Measurements from ENCODE around the gene NLGN1.

The NLGN1 gene

DNA sequence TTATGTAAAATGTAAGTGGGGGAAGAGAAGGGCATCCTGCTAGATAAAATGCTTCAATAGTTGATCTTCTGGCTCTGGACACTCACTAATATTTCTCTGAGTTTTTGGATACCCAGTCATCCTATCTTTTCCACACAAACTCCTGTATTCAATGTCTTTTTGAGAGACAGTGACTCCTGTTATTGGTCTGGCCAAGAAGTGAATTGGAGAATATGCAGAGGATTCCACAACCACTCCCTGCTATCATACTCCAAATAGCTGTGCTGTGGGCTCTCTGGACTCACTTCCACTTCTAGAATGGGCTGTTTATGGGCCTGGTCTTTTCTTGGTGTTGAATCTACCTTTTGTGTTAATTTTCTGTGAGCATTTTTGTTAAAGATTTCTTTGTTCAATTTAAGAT lies 376.8 kb downstream of the NLGN1 start:
- DNase-seq = no peak

DNA sequence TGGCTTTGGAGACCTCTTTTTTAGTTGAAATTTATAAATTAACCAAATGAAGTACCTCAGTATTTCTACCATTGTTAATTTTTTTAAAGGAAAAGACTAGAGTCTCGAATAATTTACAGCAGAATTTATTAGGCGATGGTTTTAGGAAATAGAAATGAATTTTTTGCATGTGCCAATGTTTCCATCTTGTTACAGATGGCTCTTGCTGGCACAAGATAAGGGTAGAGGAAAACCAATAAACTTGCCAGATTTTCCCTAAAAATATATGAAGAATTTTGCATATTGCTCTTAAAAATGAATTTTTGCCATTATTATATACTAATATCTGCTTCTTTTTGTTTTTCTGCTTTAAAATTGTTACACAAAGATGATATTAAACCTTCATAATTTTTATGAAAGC lies 380.7 kb downstream of the NLGN1 start:
- DNase-seq = no peak

GRCh38 chr3:173780067-173780466 lies 382.5 kb downstream of the NLGN1 start:
- DNase-seq = no peak

DNA sequence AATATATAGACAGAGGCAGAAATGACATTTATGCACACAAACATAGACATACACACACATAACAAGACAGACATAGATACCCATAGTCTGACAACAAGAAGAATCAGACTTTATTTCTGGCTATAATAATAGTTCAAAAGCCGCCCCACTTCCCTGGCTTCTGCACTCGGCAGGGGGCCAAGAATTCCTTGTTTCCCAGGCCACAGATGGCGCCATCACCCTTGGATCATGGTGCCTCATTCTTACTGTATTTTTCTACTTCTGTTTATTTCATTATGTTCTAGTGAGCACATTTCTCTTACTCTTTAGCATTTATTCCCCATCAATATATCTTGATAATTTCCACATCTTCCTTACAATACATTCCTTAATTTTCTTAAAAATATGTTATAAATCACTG lies 387.5 kb downstream of the NLGN1 start:
- DNase-seq = no peak

GRCh38 chr3:173789530-173790162 lies 392.1 kb downstream of the NLGN1 start:
- no peak for DNase-seq

DNA sequence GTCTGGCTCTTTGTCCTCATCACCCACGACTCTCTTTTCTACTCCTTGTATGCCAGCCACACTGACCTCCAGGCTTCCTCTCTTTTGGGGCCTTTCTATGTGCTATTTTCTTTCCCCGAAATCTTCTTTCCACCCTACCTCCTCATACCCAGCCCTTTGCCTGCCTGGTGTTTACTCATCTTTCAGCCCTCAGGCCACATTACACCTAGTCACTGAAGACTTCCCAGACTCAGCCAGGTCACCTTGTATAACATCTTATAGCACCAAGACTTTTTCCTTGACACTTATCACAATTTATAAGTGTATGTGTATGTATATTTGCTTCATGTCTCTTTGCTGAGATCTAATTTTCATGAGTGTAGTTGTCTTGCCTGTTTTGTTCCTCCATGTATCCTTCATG lies 396.4 kb downstream of the NLGN1 start:
- DNase-seq = no peak

DNA sequence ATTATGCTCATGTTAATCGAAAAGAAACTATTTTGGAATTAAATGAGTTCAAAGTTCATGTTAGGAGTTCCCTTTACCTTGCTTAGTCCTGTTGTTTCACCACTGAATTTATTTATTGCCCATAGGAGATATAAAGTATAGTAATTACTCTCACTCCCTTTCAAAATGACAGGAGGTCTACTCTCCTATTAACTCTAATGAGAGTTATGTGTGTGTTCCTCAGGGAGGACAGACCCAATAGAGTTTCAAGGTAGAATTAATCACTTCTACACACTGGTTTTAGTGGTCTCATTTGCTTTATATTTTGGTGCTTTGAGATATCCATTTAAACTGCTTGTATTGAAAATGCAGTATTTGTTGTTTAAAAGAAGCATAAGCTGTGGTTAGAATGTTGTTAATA lies 398.9 kb downstream of the NLGN1 start:
- no peak for DNase-seq

DNA sequence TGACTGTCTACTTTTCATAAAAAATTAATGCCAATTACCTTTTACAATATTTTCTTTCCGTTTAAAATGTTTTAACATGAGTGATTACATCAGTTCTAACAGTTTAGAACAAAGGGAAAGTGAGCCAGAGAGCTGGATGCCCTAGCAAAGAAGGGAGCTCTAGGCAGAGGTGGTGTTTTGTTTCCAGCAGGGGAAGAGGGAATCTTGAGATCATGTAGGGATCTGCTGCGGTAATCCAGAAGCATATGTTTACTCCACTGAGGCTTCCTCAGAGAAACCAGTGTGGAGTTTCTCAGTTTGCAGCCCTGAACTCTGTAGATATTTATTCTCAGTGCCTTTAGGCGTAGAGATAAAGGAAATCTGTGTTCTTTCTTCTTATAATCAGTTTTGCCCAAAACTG lies 399.3 kb downstream of the NLGN1 start:
- no peak for DNase-seq

DNA sequence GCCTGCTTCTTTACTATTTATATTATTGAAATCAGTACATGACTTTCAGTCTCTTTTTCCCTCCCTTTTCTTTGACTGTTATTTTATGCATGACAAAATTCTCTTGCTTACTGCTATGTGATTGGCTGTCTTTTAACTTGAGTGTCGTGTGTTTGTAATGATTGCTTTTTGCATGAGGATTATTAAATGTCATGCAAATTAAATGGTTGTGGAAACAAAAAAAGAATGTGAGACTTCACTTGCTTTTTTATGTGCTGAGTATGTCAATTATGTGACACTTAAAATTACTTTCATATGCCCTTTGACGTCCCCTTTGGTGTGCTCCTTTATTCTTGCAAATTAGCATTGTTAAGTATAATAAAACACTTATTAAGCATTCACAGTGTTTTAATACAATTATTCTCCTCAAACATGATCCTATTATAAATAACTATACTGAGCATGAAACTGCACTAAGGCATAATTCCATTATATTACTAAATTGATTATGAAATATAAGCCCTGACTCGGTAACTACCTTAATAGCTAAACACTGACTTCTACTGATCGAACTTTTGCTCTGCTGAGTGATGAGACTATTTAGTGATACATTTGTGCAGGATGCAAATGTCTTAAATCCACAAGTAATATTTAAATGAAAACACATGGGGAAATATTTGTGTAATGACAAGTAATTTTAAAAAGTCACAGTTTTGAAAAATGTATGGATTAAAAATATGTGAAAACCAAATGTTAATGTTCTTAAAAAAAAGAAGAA lies 401.7 kb downstream of the NLGN1 start:
- DNase-seq = no peak

DNA sequence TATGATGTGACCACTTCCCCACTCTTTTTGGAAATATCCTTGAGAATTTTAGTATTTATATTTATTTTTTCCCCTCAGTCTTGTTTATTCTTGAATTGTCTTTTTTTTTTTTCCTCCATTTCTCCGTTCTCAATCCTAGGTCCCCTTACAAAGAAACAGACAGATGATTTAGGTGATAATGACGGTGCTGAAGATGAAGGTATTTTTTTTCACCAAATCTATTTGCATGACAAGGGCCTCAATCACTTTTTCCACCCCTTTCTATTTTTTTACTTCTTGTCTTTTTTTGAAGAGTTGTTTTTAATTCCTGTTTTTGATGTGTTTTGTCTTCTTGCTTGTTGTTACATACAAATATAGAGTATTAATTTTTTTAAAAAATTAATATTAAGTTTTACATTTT lies 402.6 kb downstream of the NLGN1 start:
- DNase-seq = no peak

- no peak for DNase-seq
Measured at GRCh38 chr3:173814809-173815208, 417.3 kb downstream of the NLGN1 start.

GRCh38 chr3:173819368-173819767 lies 421.8 kb downstream of the NLGN1 start:
- no peak for DNase-seq

- no peak for DNase-seq
Measured at GRCh38 chr3:173823911-173824460, 426.4 kb downstream of the NLGN1 start.

- DNase-seq = no peak
Measured at GRCh38 chr3:173825730-173826129, 428.2 kb downstream of the NLGN1 start.

DNA sequence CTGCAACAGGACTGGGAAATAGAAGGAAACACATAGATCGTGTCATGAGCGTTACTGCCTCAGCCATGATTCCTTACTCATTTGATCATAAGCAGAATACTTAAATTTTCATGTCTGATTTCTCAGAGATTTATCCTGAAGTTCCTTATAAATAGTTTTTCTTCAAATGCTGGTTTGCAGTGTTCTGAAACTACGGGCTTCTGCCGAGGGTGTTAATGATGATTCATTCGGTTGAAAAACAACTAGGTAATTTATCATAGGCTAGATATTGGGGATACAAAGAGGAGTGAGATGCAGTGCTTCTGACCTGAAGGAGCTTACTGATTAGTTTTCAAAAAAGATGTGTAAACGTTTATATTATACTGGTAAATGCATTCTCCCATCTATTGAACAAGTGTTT lies 428.9 kb downstream of the NLGN1 start:
- no peak for DNase-seq

- DNase-seq = no peak
Measured at GRCh38 chr3:173826901-173827609, 429.5 kb downstream of the NLGN1 start.

DNA sequence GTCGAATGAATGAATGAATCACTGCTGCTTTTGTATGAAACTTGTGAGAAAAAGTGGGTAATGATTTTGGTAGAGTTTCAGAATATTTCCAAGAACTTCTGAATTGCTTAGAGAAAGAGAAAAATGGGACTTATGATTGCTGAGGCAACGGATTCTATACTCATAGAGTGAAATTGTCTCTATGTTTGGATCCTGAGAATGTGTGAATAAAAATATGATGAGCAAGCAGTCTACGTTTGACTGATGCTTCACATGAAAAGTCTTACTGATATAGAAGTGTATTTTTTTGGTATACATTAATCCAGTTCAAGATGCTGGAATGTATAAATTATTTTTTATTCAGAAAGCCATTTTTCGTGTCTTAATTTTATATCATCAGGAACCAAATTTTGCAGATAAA lies 441.1 kb downstream of the NLGN1 start:
- DNase-seq = no peak

- DNase-seq = no peak
Measured at GRCh38 chr3:173839859-173840258, 442.3 kb downstream of the NLGN1 start.

GRCh38 chr3:173841334-173841733 lies 443.8 kb downstream of the NLGN1 start:
- DNase-seq = no peak

DNA sequence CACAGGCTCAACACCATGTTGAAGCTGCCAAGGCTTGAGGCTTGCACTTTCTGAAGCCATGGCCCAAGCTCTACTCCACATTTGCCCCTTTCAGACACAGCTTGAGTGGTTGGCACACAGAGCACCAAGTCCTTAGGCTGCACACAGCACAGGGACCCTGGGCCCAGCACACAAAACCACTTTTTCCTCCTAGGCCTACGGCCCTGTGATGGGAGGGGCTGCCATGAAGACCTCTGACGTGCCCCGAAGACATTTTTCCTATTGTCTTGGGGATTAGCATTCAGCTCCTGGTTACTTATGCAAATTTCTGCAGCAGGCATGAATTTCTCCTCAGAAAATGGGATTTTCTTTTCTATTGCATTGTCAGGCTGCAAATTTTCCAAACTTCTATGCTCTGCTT lies 445.5 kb downstream of the NLGN1 start:
- DNase-seq = no peak

DNA sequence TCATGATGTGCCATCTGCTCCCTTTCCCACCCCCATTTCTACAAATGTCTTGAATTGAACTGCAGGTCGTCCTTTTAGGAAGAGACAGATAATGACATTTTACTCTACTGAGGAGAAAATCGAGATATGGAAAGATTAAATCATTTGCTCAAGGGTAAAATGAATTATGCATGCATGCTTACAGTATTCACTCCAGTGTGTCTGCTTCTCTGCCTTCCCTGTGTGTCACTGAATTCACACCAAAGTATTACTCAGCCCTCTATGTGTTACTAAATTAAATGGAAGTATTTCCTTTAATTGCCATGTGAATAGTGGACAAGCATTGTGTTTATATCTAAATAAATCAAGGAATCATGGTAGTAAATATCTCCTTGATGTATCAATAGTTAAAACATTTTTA lies 449.0 kb downstream of the NLGN1 start:
- no peak for DNase-seq

- no peak for DNase-seq
Measured at GRCh38 chr3:173849489-173849888, 451.9 kb downstream of the NLGN1 start.

GRCh38 chr3:173857154-173857553 lies 459.6 kb downstream of the NLGN1 start:
- no peak for DNase-seq

DNA sequence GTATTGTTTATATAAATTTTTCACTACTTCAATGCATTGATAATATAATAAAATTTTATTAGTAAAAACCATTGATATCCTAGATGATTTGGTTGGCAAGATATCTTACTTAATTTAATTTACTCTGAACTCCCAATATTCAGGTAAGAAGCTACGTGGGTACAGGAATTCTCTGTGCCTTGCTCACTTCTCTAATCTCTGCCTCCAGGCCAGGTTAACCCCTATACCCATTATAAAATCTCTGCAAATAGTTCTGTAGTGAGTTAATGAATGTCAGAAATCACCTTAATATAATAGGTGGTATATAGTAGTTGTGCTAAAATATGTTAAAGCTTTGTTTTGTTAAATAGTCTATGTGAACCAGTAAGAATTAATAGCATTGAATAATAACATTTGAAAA lies 465.2 kb downstream of the NLGN1 start:
- DNase-seq = no peak
